Activated gamma-delta T cell (primary cell): Measurements from ENCODE around the gene SF1.

Experiments
- DNase-seq: peaks from one replicate; lab custom pipeline; 2025; lab: John Stamatoyannopoulos, UW

The SF1 gene

DNA sequence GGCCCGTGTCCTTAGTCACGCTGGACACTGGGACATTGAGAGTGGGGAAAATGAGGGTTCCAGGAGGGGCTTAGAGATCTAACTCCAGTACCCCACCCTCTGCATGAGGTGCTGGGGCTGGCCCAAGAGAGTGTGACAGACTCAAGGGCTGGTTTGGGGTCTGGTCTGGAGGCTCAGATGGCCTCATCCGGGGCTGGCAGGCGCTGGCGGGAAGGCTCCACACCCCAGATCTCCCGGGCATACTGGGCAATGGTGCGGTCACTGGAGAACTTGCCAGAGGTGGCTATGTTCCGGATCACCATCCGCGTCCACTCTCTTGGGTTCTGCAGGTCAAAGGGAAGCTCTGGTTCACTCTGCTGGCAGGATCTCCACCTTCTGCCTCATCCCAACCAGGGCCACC is 31.9 kb downstream of the SF1 start:
- no peak for DNase-seq

DNA sequence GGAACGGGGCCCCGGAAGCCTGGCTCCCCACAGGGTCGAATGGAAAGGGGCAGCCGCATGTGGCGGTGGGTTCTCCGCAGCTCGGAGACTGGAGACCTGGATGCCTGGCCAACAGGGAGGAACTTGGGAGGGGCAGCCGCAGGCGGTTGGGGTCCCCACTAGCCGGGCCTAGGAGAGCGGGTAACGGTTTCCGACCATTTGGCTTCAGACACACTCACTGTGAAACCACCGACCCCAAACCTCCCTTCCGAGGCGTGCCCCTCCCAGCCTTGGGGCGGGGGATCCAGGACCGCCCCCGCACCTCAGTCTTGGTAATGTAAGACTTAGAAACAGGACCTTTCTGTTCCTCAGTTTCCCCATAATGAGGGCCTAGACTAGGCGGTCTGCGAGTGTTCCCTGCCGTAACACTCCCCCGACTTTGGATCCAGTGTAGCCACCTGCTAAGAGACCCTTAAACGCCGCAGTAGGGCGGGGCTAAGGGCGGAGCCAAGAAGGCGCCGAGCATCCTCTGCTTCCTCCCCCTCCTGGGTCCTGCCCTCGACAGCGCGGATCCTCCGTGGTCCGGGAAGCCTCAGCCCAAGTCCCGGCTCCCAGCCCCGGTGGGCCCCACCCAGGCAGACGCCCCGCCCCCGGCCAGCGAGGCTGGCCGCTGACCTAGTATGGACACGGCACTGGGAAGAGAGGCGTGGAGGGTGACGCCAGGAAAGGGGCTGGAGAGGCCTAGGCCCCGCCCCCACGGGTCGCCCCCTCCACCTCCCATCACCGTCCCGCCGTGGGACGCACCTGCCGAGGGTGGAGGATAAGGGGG is 32.6 kb downstream of the SF1 start:
- peak; percentile 58 for DNase-seq

DNA sequence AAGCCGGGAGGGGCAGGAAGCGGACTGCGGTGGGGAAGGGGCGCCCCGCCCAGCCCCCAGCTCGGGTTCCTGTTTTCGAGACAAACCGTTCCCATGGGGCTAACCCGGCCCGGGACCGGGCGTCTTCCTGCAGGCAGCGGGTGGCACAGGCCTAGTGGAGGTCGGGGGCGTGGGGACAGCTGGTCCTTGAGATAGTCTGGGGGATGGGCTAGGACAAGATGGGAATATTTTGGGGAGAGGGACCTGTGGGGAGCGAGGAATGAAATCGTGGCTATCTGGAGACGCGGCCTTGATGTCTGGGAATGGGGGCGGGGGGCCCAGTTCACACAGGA is 33.2 kb downstream of the SF1 start:
- DNase-seq: peak; percentile 72

DNA sequence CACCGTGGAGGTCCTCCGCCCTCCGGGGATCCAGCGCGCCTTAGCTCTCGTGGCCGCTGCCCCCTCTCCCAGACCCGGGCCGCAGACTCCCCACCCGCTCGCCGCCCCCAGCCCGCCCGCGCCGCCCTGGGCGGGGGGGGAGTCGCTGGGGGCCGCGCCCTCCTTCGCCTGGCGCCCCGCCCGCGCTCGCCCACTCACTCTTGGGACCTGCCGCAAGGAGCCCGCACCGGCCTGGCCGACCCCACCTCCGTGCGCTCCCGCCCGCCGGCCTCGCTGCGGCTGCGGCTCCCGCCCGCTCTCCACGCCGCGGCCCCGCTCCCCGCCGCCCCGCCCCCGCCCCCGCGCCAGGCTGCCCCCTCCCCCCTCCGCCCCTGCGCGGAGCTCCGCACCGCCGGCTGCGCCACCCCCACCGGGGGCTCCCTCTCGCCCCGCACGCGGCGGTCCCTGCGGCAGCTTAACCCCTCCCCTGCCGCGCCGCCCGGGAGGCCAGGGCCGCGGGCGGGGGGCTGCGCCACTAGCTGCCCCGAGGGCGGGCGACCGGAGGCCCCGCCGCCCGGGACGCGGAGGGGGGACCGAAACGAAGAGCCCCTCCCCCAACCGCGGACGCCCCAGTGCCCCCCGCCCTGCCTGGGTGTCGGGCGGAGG is 33.7 kb downstream of the SF1 start:
- peak; percentile 56 for DNase-seq

DNA sequence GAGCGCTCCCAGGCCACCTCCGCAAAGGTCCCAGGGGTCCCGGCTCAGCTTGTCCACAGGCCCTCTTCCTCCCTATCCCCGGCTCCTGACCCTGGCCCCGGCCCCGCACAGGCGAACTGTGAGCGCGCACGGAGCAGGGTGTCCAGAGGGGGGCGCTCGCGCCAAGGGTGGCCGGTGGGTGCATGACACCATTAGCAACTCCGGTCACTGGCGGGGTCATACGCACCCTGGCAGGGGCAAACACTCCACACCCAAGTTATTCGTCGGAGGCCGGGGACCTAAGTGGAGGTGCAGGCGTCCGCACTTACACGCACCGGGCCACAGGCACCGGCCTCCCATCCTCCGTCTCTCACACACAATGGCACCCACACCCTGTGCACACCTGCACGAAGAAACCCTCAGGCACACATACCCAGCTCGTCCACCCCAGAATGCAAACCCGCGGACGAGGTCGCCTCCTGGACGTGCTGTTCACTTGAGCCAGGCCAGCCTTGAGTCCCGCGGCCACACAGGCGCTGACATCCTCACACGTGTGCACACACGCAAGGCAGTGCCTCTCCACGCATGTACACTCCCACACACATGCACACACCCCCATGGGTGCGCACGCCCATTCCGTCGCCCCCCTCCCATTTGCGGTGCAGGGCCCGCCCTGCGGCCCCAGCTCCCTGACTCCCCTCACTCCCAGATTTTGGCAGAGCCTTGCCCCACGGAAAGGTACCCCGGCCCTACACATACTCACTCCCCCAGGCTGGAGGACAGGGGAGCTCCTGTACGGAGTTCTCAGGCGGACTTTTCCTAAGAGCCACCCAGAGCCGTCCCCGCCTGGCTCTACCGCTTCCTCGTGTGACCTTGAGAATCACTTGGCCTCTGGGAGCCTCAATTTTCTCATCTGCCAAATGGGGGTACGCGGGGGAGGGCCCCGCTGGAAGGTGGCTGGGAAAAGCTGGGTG is 34.5 kb downstream of the SF1 start, which contains the start of gene RASGRP2:
RASGRP2 (minus strand) TSS at position 552 of the 953 bp plus-strand sequence. CDS start 1,276 bp downstream, outside the sequence.
- peak; percentile 73 for DNase-seq

DNA sequence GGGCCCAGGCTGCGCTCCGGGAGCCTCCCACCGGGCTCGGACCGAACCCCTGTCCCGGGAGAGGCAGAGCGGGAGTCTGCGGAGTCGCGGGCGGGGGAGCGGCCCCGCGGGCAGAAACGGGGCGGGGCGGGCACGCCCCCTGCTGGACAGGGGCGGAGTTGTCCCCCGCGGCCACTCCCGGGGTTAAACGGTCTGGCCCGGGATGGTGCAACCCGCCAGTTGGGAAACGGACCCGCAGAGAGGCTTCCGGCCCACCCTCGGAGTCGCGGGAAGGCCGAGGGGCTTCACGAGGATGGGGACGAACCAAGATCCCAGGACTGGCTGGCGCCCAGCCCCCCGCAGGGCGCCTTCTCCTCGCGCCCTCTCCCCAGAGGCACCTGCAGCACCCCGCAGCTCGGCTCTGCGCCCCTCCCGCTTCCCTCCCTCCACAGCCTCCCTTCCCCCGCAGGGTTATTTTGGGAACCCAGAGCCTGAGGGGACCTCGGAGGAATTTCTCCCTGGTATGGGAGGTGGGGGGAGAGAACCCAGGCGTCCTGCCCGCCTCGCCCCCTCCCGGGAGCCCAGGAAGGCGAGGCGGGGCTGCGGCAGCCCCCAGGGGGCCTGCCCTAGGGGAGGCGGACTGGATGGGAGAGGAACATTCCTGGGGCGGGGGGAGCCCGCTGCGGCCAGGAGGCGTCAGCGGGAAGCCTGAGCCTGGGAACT is 35.3 kb downstream of the SF1 start:
- DNase-seq: peak; percentile 55

DNA sequence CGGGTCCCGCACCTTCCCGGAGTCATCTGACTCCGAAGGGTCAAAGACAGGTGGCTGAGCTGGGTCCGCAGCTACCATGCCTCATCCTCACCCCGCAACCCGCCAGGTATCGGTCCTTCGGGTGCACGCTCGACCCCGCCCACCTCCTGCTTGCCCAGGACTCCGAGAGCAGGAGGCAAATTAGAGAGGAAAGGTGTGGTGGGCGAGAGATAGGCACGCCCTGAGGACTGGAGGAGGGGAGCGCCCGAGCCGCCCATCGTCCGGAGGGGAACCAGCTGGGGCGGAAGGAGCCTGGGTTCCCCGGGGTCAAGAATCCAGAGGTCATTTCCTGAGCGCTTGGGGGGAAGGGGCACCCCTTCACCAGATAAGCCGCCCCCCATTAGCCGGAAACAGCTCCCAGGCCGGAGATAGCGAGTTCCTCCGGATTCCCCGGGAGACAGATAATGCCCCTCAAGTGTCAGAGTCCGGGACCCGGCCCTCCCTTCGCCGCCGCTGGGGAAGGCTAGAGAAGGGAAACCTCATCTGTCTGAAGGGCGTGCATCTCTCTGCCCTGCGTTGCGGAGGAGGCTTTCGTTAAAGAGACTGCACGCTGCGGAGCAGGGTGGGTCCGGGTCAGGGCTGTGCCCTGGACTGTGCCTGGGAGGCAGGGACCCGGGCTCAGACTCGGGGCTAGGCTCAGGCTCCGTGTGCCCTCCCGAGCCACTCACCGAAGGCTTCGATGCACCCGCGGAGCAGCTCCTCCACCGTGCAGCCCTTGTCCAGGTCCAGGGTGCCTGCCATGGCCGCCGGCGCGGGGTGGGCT is 36.1 kb downstream of the SF1 start:
- DNase-seq: no peak

DNA sequence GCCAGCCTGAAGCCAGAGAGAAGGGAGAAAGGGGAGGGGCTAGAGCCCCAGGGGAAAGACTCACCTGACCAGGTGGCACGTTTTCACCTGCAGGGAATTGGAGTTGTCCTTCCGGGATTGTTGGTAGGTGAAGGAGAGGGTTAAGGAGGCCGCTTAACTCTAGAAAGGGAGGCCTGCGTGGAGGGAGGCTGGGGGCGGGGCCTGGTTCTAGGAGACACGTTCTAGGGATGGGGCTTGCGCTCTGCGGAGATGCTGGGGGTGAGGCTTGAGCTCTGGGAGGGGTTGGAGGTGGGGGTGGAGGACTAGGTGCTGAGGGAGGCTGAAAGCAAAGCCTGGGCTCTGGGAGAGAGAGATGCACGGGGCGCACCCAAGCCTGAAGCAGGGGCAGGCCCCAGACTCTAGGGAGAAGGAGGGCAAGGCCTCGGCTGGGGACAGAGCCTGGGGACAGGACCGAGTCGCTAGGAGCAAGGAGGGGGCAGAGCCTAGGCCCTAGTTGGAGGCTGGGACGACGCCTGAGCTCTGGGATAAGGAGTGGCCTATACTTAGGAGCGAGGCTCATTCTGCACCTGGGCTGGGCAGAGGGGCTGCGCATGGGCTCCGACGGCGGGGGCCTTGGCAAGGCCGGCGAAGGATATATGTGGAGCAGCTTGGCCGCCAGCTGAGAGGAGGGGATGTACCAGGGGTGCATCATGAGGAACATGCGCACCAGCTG is 36.8 kb downstream of the SF1 start:
- no peak for DNase-seq

DNA sequence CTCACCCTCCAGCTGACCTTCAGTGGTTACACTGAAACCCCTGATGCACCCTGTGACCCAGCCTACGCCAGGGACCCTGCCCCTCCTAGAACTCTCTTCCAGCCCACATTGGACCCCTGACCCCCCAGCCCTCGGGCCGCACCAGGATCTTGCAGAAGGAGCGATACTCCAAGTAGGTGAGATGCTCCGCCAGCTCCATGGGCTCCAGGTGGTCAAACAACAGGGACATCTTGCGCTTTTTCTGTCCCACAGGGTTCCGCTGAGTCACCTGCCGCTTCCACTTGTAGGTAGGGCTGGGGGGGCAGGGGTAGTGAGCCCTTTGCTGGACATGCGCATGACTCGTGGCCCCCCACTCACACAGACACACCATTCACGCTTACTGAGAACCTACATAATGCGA is 38.5 kb downstream of the SF1 start:
- no peak for DNase-seq

DNA sequence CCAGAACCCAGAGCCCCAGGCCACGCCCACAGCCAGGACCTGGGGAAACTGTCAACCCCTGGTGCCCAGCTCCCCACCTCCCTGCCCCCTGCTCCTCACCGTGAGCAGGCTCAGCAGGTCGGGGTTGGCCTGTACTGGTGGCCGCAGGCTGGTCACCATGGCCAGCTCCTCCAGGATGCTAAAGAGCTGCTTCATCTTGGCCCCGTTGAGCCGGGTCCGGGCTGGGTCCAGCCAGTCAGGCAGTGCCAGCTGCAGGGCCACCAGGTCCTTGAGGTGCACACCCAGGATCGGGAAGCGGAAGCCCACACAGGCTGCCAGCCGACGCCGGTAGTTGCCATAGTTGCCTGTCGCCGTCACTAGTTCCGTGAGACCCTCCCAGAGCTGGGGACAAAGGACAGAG is 41.7 kb downstream of the SF1 start:
- no peak for DNase-seq

DNA sequence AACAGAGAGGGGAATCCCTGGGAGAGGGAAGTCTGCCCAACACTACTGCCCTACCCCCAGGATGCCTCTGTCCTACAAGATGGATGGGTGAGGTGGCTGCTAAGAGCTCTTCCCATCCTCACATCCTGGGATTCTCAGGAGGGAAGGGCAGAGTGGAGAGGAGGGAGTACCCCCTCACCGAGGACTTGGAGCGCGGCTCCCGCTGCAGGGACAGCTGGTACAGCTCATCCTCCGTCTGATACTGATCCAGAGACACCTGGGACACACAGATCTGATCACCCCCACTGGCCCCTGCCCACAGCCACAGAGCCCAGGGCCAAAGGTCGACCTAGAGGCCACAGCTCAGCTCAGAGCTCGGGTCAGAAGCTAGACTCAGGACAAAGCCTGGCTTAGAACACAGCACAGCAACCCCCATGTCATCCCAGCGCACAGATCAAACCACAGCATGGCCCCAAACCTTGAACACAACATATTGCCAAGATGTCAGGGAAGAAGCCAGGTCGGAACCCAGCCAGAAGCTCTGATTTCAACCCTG is 42.5 kb downstream of the SF1 start:
- no peak for DNase-seq

DNA sequence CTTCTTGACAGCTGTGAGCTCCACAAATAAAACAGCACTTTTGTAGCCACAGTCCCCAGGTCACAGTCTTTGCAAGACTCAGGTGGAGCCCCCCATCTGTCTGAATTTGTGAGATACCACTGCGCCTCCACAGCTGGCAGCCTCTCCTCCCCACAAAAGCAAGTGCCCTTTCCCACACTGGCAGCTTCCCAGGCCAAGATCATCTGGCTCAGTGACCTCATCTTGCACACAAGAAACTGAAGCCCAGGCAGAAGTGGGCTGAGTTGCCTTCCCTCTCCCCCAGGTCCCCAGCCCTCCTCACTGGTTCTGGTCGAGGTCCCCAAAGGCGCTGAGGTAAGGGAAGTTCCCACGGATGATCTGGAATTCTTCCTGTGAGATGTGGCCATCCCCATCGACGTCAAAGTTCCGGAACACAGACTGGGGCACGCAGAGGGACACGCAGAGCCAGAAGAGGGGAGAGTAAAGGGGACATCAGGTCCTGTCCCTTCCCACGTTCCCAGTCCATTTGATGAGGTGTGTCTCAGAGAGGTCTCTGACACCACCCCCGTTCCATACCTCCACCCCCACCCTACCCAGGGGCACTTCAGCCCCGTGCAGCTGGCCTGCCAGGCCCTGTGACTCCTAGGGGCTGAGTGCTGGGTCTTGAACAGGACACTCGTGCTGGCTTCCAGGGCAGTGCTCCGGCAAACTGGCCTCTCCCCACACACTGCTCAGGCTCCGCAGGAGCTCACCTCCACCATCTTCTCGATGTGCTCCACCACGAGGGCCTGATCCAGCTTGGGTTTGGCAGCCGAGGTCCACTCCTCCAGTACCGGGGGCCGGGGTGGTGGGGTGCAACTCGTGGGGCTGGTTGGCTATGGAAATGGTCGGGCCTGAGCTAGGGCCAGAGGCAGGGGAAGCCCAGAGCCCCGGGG is 43.3 kb downstream of the SF1 start:
- no peak for DNase-seq

DNA sequence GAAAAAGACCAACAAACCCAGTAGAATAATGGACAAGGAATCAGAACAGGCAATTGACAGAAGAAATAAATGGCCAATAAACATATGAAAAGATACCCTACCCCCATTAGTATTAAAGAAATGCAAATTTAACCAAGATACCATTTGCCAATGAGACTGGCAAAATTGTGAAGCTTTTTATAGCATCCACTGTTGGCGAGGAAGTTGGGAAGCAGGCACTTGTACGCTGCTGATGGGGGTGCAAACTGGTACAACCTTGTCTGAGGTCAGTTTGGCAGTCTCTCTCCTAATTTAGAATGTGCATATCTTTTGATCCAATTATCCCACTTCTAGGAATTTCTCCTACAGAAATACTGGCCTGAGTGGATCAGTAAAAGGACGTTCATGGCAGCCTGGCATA is 46.7 kb downstream of the SF1 start:
- DNase-seq: no peak

DNA sequence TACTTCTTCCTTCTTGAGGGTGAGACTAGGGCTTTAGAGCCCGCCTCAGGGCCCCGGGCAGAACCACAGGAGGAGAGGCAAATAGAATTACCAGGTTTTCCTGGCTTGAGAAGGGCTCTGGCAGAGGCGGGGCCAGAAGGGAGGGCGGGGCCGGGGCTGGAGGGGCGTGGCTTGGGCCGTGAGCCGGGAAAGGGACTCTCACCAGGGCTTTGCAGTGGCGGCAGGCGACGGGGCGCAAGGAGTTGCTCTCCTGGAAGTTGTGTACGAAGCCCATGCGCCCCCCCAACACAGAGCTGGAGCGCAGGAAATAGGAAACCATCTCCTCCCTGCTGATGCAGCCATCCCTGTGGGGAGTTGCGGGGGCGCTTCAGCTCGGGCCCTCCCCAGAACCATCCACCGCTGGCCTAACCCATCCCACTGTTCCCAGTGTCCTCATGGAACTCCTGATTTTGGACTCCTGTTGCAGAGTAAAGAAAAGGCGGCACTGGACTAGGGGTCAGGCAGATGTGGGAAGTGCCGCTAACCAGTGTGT is 48.4 kb downstream of the SF1 start:
- DNase-seq: no peak

DNA sequence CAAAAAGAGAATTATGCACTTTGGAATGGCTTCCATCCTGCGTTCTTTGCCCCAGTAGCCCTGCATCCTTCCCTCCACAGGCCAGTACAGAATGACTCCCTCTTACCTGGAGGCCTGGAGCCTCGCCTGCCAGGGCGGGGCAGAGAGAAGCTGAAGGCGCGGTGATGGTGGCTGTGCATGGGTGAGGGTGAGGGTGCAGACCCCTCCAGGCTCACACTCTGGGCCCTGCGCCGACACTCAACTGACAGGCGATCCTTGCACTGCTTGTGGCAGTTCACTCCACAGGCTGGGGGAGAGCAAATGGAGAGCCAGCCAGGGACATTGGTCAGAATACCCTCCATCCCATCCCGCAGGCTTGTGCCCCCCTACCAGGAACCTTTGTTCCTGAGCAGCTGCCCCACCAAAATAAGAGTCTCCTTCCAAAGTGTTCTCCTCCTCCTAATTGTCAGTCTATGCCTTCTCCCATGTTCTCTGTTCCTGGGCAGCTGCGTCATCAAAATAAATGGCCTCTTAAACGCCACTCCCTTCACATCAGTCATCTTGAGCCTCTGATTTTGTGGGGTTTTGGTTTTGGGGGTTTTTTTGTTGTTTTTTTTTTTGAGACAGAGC is 49.5 kb downstream of the SF1 start:
- DNase-seq: no peak

DNA sequence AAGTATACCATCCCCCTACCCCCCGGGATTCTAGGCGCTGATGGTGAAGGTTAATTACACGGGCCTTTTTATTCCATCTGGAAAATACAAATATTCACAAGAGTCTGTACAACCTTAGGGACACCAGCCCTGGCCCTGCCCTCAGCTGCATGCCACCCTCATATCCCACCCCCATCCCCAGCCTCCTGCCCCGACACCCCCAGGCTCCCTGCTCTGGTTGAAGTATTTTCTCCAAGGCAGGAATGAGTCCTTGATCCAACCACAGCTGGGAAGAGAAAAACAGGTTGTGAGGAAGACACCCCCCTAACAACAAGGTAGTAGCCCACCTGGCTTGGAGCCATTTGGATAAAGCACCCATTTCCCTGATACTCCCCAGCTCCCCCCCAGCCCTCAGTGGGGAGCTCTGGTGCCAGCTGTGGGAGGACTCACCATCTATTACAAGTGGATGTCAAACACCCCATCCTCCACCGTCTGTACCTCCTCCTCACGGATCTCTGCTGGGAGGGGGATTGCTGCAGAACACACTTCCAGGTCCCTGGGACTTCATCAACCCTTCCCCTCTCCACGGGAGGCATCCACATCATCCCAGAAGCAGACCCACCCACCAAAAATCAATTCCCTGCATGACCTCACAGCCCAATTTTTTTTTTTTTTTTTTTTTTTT is 51.3 kb downstream of the SF1 start:
- DNase-seq: no peak

DNA sequence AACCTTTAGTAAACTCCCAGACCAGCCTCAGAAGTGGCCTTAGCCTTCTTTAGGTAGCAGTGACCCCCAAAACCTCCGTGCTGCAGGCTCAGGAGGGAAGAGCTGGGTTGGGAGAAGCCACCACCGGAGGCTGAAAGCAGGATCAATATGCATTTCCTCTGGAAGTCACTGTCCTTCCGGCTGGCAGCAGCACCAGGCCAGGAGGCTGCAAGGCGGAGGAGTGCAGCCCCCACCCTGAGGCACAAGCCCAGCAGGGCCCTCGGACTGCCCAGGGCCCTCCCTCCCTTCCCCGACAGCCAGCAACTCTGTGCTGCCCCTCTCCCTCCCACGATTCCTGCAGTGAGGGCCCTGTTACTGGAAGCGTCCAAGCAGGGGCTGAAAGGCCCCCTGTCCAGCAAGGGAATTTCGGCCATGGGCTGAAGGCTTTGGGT is 52.1 kb downstream of the SF1 start:
- no peak for DNase-seq
